Erythroblast (primary cell): ENCODE results near the gene MEPE.

Experiments
- GATA1 ChIP-seq: IDR thresholded peaks from 2 replicates; pipeline ENCODE4 v1.6.1; 2011; ENCODE audit warnings: low read depth, mild to moderate bottlenecking, control low read depth, low read length, moderate library complexity
- POLR2A ChIP-seq: IDR thresholded peaks from 2 replicates; pipeline ENCODE4 v1.6.1; 2011; ENCODE audit warnings: mild to moderate bottlenecking, low read length

DNA sequence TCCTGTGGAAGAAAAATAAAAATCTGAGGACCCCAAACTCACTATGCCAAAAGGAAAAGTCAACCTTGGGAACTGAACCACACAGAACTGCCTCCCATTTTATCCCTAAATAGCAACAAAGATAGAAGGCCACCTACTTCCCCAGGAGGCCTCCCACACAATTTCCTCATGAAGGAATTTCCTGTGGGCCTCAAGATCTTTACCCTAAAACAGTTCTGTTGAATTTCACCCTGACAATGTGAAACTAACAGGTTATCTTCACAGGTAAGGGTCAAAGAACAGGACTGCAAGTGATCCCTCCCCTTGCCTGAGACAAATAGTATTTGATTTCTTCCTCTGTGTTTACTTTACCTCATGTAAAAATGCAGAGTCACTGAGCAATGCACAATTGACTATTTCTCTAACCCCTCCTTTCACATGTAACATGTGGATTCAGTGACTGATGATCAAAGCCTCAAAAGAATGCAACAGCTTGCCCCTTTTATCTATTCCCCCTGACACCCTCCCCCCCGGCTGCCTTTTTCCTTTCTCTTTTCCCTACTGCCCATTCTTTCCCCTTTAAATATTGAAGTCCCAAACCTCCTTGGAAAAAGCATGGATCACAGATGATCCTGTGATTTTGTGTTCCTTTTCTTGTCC is 33.3 kb downstream of the MEPE start:
- TF ChIP-seq POLR2A (no peak), GATA1 (no peak)
